HT1080 (cell line): ENCODE data around the gene SKI. TPM values are rescaled to one million over a fixed set of nuclear protein-coding genes. Genes with fewer than 3 reads are reported as not detected.
"Not testable (repeated sequence)": the region's sequence is repeated elsewhere in the genome, so short reads cannot be mapped to it uniquely, and the experiment has no call there.

Experiments
- DNase-seq: peaks from one replicate; pipeline ENCODE4 v3.0.0-alpha.2; 2015; ENCODE audit warnings: low read depth
- total RNA-seq: library from RNA; depleted of rRNA; stranded (reverse); fragments of >200 nt; shearing (Covaris generic); gene quantifications from 2 replicates; pipeline ENCODE4 v1.2.3, GENCODE V29; 2014

The SKI gene
- total RNA-seq, 1 experiment from 2014 or later = 18.0 TPM

DNA sequence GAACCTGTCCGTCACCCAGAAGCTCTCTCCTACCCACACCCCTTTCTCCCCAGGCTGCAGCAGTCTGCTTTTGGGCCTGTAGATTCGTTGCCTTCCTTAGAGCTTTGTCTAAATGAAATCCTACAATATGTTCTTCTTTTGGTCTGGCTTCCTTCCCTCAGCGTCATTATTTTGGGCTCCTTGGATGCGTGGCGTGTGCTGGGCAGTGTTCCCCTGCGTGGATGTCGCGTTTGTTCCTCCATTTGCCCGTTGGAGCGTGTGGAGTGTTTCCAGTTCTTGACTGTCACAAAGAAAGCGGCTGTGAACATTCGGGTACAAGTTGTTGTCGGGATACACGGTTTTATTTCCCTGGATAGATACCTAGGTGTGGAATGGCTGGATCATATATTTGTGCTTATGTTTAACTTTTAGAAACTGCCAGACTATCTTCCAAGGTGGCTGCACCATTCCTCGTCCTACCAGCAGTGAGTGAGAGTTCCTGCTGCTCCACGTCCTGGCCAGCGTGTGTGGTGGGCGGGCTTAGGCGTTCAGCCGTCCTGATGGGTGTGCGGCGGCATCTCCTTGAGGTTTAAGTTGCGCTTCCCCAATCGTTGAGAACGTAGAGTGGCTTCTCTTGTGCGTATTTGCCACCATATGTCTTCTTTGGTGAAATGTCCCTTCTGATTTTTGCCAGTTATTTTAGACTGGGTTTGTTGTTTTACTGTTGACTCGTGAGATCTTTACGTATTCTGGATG, 31.7 kb downstream of the SKI start:
- no peak for DNase-seq

GRCh38 chr1:2260470-2260869, 32.4 kb downstream of the SKI start:
- not testable (repeated sequence) for DNase-seq

DNA sequence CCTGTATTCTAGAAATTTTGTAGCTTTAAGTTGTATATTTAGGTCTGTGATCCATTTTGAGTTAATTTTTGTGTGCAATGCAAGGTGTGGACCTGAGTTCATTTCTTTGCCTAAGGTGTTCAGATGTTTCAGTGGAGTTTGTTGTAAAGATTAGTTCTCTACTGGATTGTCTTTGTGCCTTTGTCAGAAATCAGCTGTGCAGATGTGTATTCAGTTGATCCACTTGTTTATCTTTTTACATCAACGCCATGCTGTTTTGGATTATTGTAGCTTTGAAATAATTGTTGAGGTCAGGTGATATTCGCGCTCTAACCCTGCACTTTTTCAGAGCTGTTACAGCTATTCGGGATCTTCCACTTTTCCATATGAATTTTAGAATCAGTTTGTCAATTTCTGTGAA, 32.8 kb downstream of the SKI start:
- no peak for DNase-seq

GRCh38 chr1:2261476-2262395, 33.6 kb downstream of the SKI start:
- not testable (repeated sequence) for DNase-seq

DNA sequence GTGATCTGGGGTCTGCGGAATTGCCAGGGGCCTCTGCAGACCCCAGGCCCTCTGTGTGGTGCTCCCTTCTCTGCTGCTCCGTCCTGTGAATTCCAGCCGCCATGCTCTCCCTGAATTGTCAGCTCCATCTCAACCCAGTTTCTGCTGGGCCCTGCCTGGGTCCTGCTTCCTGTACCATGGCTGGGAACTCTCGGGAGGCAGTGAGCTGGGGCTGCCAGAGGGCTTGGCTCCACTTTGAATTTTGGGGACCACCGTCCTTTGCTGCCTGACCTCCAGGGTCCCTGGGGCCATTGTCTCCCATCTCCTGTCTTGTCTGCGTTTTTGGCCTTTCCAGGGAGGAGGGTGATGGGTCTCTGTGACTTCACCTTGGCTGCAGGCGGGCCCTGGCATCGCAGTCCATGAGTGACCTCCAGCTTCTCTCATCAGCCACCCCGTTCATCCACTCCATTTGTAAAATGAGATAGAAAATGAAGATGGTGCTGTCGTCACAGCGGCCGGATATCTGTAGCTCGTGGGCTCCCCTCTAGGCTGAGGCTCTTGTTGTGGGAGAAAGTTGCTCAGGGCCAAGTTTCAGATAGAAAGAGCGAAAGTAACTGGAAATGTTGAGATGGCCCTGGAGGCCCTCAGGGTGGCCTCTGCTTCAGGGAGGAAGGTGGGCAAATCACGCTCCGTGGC, 38.3 kb downstream of the SKI start:
- no peak for DNase-seq

GRCh38 chr1:2267051-2267830, 39.1 kb downstream of the SKI start:
- no peak for DNase-seq

GRCh38 chr1:2267862-2268261, 39.7 kb downstream of the SKI start:
- DNase-seq = no peak

GRCh38 chr1:2268285-2269056, 40.4 kb downstream of the SKI start:
- DNase-seq = no peak

DNA sequence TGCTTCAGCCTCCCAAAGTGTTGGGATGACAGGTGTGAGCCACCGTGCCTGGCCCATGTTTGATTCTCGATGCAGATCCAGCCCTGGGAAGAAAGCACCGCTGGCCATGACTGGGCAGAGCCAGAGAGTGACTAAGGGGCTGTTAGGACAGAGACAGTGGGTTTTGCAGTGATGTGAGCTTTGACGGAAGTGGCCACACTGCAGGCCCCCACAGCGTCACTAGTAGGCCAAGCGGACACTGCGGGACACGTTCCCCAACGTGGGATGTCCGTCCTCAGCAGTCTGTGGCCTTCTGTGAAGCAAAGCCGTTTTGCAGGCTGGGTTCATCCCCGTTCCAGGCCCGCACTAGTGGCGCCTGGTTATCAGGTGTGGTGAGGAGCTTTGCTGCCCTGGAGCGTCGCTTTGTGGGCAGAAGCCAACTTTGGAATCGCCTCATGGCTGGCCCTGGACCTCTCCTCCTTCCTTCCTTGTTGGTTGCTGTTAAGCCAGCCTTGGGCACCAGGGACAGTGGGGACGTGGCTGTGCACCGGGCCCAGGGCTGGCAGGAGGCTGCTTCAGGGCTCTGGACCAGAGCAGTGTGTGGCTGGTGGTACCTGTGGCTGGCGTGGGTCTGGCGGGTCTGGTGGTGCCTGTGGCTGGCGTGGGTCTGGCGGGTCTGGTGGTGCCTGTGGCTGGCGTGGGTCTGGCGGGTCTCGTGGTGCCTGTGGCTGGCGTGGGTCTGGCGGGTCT, 41.2 kb downstream of the SKI start:
- no peak for DNase-seq

GRCh38 chr1:2269922-2270259, 41.8 kb downstream of the SKI start:
- no peak for DNase-seq

- no peak for DNase-seq
Observed at GRCh38 chr1:2270260-2271100, 42.4 kb downstream of the SKI start.

DNA sequence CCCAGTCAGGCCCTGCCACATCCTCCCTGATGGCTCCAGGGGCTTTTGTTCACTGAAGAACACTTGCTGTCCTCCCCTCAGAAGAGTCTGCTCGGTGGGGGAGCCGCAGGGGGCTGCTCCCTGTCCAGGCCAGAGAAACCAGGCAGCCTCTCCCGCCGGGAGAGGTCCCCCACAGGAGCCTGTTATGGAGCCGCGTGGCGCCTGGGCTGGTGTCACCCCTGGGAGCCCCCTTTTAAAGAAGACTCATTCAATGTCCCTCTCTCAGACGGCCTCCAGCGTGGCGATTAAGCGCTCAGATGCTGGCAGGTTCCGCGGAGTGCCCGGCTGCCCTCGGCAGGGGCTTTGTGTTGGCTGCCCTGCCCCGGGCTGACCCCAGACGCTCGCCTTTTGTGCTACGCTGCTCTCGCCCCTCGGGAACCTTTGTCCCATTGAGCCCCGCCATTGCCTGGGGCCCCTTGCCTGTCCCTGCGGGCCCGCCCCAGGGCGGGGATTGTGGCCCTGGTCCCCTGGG, 43.1 kb downstream of the SKI start:
- no peak for DNase-seq

GRCh38 chr1:2271841-2272655, 43.9 kb downstream of the SKI start:
- no peak for DNase-seq

GRCh38 chr1:2272686-2273400, 44.7 kb downstream of the SKI start:
- DNase-seq = no peak

- DNase-seq = no peak
Observed at GRCh38 chr1:2273401-2274090, 45.4 kb downstream of the SKI start.

- DNase-seq = no peak
Observed at GRCh38 chr1:2274231-2274928, 46.3 kb downstream of the SKI start.
